Activated naive CD4-positive, alpha-beta T cell treated with anti-CD3 and anti-CD28 coated beads, Interleukin-2, amount 50 U/mL, for 16 hours (primary cell): Measurements from ENCODE around the gene UBL4A.

Experiments used
- DNase-seq: peaks from one replicate; pipeline ENCODE4 v3.0.0-alpha.2; 2020

The UBL4A gene

DNA sequence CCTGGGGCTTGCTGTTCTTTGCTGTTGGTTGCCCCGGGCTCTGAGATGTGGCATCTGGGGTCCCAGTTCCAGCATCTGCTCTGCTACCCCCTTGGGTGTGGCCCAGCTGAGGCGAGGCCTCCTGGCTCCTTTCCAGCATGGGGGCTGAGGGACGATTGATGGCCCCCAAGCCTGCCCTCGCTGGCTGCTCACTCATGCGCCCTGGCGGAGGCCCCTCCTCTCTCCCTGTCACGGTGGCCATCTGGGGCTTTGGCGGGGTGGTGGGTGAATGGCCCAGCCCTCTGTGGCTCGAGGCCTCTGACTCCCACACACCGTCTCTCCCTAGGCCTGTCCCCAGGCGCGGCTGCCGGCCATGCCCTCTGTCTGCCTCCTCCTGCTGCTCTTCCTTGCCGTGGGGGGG, 26.6 kb downstream of the UBL4A start:
- DNase-seq = no peak

DNA sequence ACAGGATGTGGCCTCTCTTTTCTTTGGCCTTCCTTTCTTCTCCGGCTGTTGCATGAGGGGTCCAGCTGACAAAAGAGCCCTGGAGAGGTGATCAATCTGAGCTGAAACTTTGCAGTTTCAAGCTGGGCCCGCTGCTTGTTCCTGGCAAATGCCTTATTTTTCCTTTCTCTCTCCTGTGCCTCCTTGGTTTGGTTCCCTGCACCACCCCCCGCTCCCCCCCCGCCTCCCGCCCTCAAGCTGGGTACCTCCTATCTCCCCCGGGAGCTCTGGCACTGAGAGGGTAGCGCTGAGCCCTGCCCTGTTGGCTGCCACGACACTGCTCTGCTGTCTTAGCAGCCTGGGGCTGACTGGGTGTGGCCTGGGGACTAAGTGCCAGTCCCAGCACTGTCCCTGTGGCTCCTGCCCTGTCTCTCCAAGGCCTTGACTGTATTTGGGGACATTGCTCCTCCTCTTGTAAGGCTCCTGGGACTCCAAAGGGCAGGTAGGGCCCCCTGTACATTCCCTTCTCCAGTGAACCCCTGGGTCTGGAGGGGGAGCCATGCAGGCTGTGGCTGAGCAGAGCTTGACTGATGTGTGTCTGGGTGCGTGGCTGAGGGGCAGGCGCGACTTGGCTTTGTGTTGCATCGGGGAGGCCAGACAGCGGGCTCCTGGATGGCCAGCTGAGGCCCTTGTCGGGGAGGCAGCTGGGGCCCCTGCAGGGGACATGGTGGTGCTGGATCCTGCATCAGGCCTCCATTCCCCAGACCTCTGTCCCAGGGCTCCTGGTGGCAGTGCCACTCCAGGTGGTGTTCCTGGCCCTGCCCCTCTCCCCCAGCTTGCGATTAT, 27.2 kb downstream of the UBL4A start:
- no peak for DNase-seq

DNA sequence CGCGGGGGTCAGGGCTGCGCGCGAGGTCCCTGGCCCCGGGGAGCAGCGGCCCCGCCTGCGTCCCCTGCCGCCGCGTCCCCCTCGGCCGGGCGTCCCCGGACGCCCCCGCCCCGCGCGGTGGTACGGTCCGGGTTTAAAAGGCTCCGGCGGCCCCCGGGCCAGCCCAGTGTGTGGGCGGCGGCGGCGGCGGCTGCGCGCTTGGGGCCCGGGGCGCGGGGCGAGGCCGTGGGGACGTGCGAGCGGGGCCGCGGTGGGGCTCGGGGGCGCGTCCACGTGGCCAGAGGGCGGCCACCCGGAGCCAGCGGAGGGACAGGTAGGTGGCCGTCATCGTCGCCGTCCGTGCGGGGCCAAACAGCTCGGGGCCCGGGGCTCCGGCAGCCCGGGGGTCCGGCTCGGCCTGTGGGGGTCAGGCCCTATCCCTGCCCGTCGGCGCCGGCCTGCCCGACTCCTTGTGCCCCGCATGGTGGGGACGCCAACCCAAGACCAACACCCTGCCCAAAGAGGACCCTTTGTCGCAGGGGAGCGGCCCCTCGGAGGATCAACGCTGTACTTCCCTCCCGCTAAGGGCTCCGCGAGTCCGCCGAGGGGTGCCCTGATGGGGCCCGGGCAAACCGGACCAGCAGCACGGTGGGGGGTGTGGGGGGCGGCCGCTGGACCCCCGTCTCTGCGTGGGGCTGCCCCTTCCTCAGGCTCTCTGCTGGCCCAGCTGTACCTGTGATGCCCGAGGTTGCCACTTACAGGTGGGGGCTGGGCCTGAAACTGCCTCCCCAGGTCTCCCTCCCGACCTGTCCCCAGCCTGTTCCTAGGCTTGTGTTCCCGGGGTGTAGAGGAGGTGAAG, 28.1 kb downstream of the UBL4A start, which contains the start of gene PLXNA3:
PLXNA3 (plus strand) TSS at position 166 of the 838 bp plus-strand sequence. CDS start 1,903 bp downstream, outside the sequence.
- peak; percentile 69 for DNase-seq

DNA sequence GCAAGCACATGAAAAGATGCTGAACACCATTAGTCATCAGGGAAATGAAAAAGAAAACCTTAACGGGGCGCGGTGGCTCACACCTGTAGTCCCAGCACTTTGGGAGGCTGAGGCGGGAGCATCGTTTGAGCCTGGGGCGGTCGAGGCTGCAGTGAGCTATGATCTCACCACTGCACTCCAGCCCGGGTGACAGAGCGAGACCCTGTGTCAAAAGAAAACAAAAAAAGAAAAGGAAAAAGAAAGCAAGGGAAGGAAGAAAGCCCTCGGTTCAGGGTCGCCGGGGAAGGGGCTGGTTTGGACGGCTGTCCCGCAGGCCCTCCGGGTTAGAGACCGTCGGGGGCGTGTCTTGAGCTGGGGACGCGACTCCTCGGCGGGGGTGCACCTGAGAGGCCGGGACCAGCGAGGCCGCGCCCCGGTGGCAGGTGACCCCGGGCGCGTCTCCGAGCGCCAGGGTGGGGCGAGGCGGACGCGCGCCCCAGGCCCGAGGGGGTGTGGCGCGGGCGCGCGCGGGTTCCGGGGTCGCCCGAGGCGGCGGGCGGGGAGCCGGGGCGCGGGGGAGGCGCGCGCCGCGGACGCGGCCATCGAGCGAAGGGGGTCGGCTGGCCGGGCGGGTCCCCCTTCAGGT, 28.8 kb downstream of the UBL4A start:
- peak; percentile 51 for DNase-seq

DNA sequence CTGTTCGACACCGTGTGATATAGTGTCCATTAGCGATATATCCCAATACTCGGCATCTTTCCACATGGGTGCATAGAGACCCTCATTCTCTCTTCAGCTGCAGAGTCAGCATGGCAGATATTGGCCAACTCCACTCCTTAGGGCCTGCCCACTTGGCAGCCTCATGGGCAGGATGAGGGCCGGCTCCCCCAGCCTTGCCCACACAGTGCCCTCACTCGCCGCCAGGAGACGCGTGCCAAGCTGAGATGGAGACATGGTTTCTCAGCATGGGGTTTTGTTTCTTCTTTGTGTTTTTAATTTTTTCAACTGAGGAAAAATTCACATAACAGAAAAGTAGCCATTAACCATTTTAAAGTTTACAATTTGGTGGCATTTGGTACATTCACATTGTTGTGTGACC, 33.6 kb downstream of the UBL4A start:
- no peak for DNase-seq

DNA sequence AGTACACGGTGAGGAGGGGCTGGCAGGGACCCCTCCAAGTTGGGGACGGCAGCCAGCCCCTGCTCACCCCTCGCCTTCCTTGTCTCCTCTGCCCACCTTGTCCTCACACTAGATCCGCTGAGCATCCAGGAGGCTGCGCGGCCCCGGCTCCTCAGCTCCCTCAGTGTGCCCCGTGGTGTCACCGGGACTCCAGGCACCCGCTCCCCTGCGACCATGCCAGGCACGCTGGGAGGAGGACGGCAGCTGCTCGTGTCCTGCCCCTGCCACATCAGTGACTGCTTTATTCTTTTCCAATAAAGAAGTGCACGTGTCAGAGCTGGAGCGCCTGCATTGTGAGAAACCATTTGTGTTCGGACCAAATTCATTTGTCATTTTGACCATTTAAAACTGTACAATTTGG, 36.1 kb downstream of the UBL4A start:
- DNase-seq = no peak

DNA sequence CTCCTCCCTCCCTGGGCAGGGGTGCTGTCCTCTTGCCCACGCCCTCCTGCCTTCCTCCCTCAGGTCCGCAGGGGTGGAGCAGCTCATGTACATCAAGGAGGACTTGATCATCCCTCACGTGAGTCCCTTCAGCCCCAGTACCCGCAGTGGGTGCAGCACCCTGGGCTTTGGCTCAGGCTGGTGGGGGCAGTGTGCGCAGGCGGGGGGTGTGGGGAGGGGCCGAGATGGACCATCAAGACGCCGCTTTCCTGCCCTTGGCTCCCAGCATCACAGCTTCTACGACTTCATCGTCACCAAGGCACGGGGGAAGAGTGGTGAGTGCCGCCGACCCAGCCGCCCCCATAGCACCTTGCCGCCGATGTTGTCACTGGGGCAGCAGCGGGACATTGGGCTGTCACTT, 36.8 kb downstream of the UBL4A start:
- DNase-seq = no peak

DNA sequence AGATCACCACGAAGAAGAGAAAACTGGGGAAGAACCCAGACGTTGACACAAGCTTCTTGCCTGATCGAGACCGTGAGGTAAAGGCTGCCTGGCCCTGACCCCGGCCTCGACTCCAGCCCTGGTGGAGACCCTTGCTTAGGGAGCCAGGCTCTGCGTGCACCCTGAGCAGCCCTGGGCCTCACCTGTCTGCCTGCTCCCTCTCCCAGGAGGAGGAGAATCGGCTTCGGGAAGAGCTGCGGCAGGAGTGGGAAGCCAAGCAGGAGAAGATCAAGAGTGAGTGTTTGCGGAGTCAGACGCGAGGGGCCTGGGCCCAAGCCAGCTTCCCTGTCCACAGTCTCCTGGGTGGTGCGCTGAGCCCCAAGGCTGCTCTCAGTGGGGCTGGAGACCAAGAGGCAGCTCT, 37.9 kb downstream of the UBL4A start:
- no peak for DNase-seq

DNA sequence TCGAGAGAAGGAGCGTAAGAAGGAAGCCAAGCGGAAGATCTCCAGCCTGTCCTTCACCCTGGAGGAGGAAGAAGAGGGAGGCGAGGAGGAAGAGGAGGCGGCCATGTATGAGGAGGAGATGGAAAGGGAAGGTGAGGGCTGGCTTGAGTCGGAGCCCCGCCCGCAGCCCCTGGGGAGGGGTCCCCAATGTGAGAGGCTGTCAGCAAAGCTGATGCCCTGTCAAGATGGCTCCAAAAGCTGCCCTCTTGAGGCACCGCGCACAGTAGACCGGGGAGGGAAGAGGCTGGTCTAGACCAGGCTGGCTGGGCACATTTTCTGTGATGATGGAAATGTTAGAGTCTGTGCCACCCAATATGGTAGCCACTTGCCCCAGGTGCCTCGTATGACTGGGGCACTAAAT, 40.0 kb downstream of the UBL4A start:
- no peak for DNase-seq

DNA sequence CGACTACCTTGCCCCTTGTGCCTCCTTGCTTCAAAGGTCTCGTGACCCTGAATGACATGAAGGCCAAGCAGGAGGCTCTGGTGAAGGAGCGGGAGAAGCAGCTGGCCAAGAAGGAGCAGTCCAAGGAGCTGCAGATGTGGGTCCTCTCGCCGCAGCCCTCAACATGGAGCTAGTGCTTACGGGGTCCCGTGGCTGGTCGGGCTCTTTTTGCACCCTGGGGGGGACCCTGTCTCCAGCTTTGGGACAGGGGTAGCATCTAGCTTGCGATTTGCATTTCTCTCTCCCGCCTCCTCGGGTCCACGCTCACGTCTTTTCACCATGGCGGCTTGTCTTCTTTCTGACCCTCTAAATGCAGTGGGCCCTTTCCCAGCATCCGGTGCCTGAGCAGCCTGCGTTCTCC, 40.6 kb downstream of the UBL4A start:
- DNase-seq = no peak

DNA sequence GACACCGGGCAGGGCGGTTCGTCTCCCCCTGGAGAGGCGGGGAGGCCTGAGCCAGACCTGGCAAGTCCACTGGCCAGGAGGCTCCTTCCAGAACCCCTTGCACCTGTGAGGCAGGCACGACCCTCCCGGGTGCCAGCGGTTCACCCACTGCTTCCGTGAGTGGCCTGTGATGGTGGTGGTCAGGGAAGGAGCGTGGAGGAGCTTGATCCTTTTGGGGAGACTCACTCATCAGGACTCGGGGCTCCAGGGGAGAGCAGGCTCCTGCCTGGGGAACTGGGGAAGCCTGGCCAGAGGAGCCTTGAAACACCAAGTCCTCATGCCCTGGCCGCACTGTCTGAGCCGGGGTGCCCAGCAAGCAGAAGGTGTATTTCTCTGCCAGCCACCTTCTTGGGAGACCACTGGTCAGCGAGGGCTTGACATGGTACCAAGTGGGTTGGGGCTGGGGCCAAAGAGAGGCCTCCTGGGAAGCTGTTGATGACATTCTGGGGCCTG, 41.6 kb downstream of the UBL4A start:
- DNase-seq = no peak

DNA sequence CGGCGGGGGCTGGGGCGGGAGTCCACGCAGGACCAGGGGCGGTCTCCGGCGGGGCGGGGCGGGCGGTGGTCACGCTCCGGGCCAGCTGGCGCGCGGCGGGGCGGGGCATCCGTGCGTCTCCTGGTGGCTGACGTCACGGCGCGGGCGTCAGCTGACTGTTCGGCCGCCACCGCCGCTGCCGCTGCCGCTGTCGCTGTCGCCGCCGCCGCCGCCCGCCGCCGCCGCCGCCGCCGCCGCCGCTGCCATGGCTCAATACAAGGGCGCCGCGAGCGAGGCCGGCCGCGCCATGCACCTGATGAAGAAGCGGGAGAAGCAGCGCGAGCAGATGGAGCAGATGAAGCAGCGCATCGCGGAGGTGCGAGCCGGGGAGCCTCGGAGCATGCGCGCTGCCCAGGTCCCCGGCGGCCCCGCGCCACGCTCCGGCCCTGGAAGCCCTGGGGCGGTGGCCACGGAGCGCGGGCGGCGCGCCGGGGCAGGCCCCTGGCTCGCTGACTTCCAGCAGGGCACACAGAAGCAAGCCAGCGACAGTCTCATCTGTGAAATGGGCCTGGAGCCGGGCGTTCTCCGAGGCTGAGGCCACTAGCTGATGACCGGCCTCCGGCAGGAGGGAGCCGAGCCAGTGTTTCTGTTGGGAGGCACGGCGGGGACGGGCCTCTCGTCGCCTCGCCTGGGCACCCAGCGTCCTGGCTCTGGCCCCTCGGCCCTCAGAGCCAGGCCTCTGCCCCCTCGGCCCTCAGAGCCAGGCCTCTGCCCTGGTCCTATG, 42.2 kb downstream of the UBL4A start, which contains the start of gene FAM50A:
FAM50A (plus strand) TSS at position 150 of the 763 bp plus-strand sequence; CDS start at position 245, 95 bp downstream.
- DNase-seq = peak; percentile 72

DNA sequence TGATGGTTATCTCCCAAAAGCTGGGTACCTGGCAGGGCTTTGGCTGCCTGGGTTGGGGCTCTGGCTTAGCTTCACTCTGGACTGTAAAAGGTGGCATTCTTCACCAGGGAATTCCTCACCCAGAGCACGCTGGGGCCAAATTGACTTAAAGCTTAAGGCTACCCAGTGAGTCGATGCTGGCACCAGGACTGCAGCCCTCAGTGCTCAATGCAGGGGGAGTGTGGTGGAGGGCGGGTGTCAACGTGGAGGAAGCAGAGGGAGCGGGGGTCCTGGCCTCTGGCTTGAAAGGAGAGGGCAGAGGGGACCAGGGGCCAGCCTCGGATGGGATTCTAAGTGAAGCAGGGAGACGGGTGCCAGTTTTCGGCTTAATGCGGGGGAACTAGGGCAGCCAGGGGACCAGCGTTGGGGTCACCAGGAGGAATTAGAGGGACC, 42.9 kb downstream of the UBL4A start:
- no peak for DNase-seq

DNA sequence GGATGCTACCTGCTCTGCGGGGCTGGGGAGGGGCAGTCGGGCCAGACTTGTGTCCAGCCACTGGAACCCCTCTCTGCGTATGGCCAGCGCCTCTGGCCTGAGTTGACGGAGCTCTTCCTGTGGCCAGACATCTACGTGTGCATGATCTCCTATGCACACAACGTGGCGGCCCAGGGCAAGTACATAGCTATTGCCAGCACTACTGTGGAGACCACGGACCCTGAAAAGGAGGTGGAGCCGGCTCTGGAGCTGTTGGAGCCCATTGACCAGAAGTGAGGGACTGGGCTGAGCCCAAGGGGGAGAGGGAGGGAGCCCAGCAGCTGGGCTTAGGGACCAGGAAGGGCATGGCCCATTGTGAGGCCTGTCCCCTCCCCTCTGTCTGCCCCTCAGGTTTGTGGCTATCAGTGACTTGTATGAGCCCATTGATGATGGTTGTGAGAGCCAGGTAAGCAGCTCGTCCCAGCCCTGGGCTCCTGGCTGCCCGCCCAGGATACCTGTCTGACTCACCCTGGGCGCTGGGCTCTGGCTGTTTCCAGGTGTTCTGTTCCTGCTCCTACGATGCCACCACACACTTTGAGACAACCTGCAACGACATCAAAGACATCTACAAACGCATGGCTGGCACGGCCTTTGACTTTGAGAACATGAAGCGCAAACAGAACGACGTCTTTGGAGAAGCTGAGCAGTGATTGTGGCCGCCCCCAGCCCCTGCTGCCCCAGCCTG, 44.3 kb downstream of the UBL4A start:
- no peak for DNase-seq

DNA sequence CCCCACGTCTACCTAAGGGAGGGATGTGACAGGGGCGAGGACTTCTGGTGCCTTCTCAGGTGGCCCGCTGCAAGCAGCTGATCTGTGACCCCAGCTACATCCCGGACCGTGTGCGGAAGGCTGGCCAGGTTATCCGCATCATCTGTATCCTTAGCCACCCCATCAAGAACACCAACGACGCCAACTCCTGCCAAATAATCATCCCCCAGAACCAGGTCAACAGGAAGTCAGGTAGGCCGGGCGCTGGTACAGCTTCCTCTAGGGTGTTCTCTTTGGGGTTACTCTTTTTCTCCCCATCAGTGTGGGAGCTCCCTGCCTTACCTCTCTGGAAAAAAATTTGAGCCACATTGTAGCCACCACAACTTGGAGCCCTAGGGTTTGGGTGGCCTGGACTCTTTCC, 44.9 kb downstream of the UBL4A start:
- DNase-seq = no peak

DNA sequence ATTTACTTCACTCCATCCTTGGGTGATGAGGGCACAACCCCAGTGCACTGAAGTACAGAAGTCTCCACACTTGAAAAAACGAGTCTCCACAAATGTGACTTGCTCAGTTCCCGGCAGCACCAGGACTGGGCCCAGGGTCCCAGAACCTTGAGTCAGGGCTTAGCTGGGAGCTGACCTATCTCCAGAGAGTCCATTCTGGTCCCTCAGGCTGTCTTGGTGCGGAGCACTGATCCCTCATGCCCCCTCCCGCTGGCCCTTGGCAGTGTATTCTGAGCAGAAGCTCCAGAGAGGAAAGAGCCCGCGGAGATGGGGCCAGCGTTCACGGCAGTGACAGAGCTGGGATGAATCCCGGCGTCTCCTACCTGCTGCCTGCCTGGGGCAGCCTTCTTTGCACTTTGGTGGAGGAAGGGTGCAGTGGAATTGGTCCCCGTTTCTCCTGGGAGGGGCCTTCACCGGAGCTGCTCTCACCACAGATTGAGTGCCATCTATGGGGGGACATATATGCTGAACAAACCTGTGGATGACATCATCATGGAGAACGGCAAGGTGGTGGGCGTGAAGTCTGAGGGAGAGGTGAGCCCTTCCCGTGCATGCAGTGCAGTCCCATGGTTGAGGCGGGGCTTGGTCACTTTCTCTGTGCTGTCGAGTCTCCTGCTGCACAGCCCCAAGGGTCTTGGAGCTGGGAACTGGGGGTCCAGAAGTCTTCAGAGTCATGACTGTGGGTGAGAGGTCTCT, 45.6 kb downstream of the UBL4A start:
- DNase-seq = no peak

DNA sequence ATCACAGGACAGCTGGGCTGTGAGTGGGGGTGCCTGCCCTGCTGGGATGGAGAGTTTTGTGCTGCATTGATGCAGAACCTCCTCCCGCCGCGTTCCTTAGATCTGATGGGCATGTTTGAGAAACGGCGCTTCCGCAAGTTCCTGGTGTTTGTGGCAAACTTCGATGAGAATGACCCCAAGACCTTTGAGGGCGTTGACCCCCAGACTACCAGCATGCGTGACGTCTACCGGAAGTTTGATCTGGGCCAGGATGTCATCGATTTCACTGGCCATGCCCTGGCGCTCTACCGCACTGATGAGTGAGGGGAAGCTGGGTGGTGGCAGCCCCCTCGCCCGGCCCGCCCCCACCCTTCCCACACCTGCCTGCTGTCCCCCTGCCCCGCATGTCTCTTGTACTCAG, 46.6 kb downstream of the UBL4A start:
- no peak for DNase-seq

DNA sequence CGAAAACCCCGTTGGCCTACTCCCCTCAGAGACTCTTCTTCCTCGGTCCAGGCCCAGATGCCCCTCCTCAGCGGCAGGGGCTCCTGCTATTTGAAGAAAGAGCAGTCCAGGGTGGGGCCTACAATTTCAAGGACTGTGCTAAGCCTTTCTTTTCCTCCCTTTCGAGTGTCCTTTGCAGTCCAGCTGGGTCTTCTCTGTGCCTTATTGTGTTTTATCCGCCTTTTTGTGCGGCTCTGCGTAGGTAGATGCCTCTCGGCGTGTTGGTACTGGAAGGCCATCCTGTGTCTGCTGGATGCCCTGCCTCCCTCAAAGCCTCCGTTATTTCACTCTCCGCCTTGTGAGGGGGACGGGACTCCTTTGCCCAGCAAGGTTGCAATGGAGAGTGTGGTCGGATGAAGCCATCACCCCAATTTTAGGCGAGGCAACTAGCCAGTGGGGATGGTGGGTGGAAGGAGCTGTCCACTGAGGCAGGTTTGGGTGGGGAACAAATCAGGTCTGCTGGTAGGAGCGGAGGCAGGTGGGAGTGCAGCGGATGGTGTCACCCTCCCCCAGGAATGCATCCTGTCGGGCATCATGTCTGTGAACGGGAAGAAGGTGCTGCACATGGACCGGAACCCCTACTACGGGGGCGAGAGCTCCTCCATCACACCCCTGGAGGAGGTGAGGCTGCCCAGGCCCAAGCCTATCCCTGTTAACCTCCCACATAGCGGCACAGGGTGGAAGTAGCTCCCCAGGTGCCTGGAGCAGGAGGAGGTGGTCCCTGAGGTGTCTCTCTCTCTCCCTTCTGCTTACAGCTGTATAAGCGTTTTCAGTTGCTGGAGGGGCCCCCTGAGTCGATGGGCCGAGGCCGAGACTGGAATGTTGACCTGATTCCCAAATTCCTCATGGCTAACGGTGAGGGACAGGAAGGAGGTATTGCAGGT, 48.2 kb downstream of the UBL4A start:
- no peak for DNase-seq

DNA sequence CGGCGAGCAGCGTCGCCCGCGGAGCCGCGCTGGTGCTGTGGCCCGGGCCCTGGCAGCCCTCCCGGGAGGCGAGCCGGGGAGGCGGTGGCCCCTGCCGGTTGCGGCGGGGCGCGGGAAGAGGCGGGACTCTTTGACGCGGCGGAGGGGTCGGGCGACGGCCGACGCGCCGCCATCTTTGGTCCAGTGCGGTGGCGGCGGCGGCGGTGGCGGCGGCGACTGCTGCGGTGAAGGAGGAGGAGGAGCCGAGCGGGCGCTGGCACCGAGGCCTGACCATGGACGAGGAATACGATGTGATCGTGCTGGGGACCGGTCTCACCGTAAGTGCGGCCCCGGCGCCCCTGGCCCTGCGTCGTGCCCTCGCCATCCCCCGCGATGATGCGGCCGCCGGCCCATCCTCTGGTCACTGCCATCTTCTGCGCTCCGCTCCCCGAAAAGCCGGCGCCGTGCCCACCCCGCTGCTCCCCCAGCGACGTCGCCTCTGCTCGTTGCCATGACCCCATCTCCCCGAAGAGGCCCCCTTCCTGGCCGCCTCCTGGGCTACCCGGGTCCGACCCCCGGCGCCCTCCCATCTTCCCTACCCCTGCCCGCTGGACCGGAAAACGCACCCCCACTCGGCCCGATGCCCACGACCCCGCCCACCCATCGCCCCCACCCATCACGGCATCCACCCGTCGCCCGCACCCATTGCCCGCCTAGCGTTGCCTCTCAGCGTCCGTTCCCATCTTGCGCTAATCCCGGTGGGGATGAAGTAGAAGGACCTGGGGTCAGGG, 49.2 kb downstream of the UBL4A start, which contains the start of gene GDI1:
GDI1 (plus strand) TSS at position 172 of the 770 bp plus-strand sequence; CDS start at position 273, 101 bp downstream.
- DNase-seq = peak; percentile 56
